GM12891 (cell line): ENCODE measurements around the gene RSPO3.

Experiments used
- DNase-seq: peaks from one replicate; pipeline ENCODE4 v3.0.0; 2011; ENCODE audit warnings: low spot score; ENCODE audit not compliant: insufficient read length
- FAIRE-seq: peaks from 2 replicates; lab custom pipeline; 2011; peaks lifted over from hg19 to GRCh38; lab: Jason Lieb, UNC
- PAX5 ChIP-seq: IDR thresholded peaks from 2 replicates; pipeline ENCODE4 v1.6.1; 2011; ENCODE audit warnings: low read length, moderate library complexity, mild to moderate bottlenecking; ENCODE audit not compliant: insufficient read depth, severe bottlenecking
- POLR2A ChIP-seq: IDR thresholded peaks from 2 replicates; pipeline ENCODE4 v1.6.1; 2011; ENCODE audit warnings: low read depth, low read length, control low read depth
- POLR2AphosphoS5 ChIP-seq: IDR thresholded peaks from 2 replicates; pipeline ENCODE4 v1.6.1; 2011; ENCODE audit warnings: low read depth, low read length, control low read depth
- POU2F2 ChIP-seq: IDR thresholded peaks from 2 replicates; pipeline ENCODE4 v1.6.1; 2011; ENCODE audit warnings: low read depth, mild to moderate bottlenecking, control low read depth, low read length, moderate library complexity
- SPI1 ChIP-seq: IDR thresholded peaks from 2 replicates; pipeline ENCODE4 v1.6.1; 2011; ENCODE audit warnings: low read depth, low read length, control low read depth
- TAF1 ChIP-seq: IDR thresholded peaks from 2 replicates; pipeline ENCODE4 v1.6.1; 2011; ENCODE audit warnings: low read depth, low read length, control low read depth

RSPO3 gene

DNA sequence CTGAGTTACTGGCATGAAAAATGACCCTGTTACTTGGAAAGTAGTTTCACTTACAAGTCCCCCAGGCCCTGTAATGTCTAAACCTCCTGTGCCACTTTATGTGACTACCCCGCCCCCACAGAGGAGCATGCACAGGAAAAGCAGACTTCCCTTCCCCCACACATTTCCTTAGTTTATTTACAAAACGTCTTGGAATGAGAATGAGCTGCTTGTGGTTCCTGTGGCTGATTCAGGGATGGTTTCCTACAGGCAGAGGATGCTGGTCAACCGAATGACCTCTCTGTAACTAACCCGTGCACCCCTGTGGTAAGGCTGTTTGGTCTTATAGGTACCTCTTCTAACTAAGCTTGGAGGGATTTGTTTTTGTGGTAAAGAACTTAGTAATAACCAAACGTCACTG is 28.5 kb downstream of the RSPO3 start:
- DNase-seq (no peak), FAIRE-seq (no peak)
- no peak for TF ChIP-seq TAF1
- no peak for TF ChIP-seq POLR2AphosphoS5
- TF ChIP-seq POLR2A = no peak
- no peak for TF ChIP-seq POU2F2
- no peak for TF ChIP-seq SPI1
- TF ChIP-seq PAX5 = no peak

DNA sequence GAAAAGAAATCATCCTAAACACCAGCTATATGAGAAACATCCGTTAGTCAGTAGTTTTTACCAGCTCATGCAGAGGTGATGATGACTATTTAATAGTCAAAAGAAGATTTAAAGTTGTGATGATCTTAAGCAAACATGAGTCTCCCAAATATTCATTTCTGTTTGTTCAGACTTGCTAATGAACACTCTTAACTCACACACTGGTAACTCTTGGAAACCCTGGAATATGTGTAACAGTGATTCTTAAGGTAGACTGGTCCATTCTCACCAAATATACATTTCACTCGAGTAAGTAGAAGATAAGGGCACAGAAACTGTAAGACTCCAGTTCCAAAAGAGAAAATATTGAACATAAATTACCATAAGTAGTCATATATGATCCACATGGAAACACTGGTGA is 29.1 kb downstream of the RSPO3 start:
- DNase-seq = no peak
- FAIRE-seq = no peak
- TF ChIP-seq SPI1 (no peak), PAX5 (no peak), POLR2A (no peak), POLR2AphosphoS5 (no peak), TAF1 (no peak), POU2F2 (no peak)

DNA sequence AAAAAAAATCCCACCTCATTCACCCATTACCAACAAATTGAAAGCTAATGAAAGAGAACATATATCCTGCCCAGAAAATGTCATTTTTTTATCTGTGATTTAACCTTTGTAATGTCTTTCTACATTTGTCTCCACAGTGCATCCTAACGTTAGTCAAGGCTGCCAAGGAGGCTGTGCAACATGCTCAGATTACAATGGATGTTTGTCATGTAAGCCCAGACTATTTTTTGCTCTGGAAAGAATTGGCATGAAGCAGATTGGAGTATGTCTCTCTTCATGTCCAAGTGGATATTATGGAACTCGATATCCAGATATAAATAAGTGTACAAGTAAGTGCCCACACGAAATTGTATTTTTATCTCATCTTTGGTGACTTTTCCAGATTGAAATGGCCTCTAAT is 30.0 kb downstream of the RSPO3 start:
- DNase-seq = no peak
- no peak for FAIRE-seq
- TF ChIP-seq POU2F2 (no peak), POLR2A (no peak), TAF1 (no peak), POLR2AphosphoS5 (no peak), SPI1 (no peak), PAX5 (no peak)

DNA sequence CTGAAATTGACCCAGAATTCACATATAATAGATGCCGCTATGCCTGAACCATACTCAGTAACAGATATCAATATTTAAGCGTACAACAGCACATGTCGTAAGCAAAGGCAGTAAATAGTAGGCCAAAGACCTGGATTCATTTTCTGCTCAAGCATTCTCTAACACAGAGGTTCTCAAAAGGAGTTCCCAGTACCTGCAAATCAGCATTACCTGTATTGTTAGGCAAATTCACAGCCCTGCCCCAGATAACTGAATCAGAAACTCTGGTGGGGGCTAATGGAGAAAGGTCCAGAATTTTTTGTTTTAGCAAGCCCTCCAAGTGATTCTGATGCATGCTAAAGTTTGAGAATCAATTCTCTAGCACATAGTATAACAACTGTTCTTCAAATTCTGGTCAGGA is 36.0 kb downstream of the RSPO3 start:
- TF ChIP-seq POLR2A (no peak), SPI1 (no peak), TAF1 (no peak), POU2F2 (no peak), PAX5 (no peak), POLR2AphosphoS5 (no peak)
- DNase-seq (no peak), FAIRE-seq (no peak)

DNA sequence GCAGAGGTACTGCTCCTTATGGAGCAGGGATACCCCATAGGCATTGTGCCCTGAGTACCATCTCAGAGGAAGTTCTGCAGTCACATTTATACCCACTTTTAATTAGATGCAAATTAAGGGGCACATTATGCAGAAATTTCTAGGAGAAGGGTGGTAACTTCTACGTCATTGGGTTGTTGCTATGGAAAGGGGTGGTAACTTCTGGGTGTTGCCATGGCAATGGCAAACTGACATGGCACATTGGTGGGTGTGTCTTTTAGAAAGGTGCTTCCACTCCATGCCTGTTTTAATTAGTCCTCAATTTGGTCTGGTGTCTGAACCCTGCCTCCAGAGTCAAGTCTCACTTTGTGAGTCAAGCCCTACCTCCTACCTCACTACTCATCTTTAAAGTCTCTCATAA is 42.0 kb downstream of the RSPO3 start:
- FAIRE-seq (no peak), DNase-seq (no peak)
- TF ChIP-seq POLR2A (no peak), PAX5 (no peak), SPI1 (no peak), POU2F2 (no peak), POLR2AphosphoS5 (no peak), TAF1 (no peak)

DNA sequence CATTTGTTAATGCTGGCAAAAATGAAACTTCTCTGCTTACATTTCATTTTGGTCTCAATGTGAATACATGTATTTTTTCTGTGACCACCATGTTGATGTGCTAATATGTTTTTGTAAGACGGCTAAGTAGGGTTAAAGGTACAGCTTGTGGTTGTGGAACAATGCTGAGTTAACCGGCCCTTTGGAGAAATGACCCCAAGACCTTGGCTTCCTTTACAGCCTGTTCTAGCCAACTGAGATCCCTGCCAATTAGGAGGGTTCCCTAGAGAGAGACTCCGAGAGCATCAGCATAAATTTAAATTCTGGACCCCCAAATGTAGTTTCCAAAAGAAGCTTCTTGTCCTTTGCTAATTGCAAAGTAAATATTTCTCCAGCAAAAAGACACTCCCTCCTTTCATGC is 44.4 kb downstream of the RSPO3 start:
- DNase-seq = no peak
- TF ChIP-seq POLR2A = no peak
- TF ChIP-seq SPI1 = no peak
- no peak for TF ChIP-seq POLR2AphosphoS5
- TF ChIP-seq TAF1 = no peak
- TF ChIP-seq PAX5 = no peak
- TF ChIP-seq POU2F2 = no peak
- no peak for FAIRE-seq

DNA sequence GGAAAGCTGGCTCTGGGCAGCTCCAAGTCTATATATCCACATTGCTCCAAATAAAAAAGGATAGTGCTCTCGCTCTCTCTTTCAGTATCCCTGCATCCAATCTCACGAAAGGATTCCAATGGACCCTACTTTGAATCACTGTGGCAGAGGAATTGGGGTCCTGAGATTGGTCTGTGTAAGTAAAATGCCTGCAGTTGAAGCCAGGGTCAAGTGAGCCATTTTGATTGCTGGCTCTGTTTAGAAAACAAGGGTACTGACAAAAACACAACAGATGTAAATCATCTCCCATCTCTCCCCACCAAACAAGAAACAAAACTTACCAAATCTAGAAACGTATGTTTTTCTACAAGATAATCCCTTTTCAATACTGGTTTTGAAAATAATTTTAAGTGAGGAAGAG is 45.6 kb downstream of the RSPO3 start:
- TF ChIP-seq POU2F2 (no peak), POLR2A (no peak), TAF1 (no peak), POLR2AphosphoS5 (no peak), PAX5 (no peak), SPI1 (no peak)

DNA sequence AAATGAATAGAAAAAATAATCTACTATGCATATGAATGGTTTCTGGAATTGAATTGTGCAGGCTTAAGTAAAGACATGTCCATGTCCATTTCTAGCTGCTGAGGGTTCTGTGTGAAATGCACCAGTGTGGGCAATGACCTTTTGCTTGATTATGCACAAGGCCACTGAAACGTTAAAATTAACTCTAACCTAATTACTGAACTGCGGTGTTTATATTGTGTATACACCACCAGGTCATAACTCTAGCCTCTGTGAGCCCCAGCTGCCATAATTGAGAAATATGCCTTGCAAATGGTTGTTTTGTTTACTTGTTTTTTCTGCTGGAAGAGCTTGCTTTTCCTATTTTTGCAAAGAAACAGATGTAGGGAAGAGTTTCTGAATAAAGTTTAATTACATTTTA is 46.1 kb downstream of the RSPO3 start:
- TF ChIP-seq SPI1 = no peak
- no peak for TF ChIP-seq POLR2AphosphoS5
- TF ChIP-seq TAF1 = no peak
- no peak for TF ChIP-seq PAX5
- TF ChIP-seq POLR2A = no peak
- no peak for TF ChIP-seq POU2F2
- DNase-seq (no peak), FAIRE-seq (no peak)

More for the DNA sequence above, 45.6 kb downstream of the RSPO3 start:
- DNase-seq = no peak
- no peak for FAIRE-seq

DNA sequence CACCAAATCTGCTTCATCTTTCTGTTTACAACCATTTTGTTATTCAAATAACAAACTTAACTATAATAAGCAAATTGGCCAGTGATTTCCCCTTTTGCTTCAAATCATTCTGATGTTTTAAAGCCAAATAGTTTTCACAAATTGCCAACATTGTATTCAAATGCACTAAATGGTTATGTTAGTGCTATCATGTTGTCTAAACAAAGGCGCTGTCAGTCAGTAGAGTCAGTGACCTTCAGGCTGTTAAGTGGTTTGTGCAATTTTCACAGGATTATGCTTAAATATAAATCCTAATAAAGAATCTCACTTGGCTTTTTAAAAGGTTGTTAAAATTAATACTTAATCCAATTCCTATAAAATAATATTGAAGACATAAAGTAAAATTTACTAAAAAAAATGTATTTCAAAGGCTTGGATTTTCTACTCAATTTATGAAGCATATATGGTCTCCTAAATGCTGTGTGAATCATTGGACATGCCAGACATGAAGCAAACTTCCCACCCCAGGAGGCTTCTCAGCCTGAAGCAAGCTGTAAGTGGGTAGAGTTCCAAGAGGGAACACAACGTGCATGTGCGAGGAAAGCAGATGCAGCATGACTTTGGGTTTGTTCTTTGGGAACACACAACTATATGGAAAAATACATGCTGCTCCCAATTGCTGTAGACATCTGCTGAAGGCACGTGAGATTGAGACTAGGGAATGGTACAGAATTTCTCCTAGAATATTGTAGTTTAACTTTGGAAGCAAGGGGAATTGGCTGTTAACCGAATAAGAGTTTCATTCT is 54.9 kb downstream of the RSPO3 start:
- FAIRE-seq (no peak), DNase-seq (no peak)
- no peak for TF ChIP-seq TAF1
- no peak for TF ChIP-seq POLR2AphosphoS5
- no peak for TF ChIP-seq POU2F2
- TF ChIP-seq PAX5 = no peak
- no peak for TF ChIP-seq POLR2A
- TF ChIP-seq SPI1 = no peak

DNA sequence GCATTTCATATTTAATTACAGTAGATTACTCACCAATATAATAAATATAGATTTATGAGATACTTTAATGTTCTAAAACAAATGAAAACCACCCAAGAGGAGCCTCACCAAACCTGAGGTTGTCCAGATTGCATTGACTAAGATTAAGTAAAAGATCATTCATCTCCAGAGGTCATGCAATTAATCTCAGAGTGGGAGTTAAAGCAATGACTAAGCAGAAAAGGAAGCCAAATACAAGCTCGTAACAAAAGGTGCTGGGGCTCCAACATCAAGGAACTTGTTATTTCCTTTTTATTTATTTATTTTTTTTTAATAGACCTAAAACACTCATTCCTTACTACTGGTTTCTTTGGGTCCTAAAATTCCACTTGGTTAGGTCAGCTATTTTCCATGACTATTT is 57.7 kb downstream of the RSPO3 start:
- DNase-seq (no peak), FAIRE-seq (no peak)
- TF ChIP-seq POLR2A = no peak
- no peak for TF ChIP-seq SPI1
- TF ChIP-seq POU2F2 = no peak
- no peak for TF ChIP-seq PAX5
- no peak for TF ChIP-seq POLR2AphosphoS5
- no peak for TF ChIP-seq TAF1
